HepG2 (cell line): ENCODE results near the gene TTC23L. TPM values are rescaled to one million over a fixed set of nuclear protein-coding genes. Genes with fewer than 3 reads are reported as not detected.

Experiments used
- ATAC-seq: fragments of 200-7000 bp; cut with Tn5 transposase; 3 replicates; pipeline ENCODE4 v1.9.1; 2020; ENCODE audit warnings: mild to moderate bottlenecking, moderate library complexity
- BruUV-seq: library from RNA; stranded (reverse); fragments of 400-500 nt; replicated peaks from 2 replicates; lab custom pipeline; 2021; lab: Mats Ljungman, UMichigan
- CTCF ChIA-PET: fragments of 300-600 bp; formaldehyde crosslinking; extraction: SDS; loops from one replicate; lab custom pipeline; 2021; ENCODE audit warnings: low total read pairs, inconsistent platforms, low intra/inter-chr PET ratio; lab: Yijun Ruan, JAX
- POLR2A ChIA-PET: fragments of 350-600 bp; sonication (Branson Sonifier 250); formaldehyde crosslinking; loops from one replicate; lab custom pipeline; 2020; ENCODE audit warnings: antibody characterized with exemption, inconsistent platforms; lab: Yijun Ruan, JAX
- DNase-seq: peaks from one replicate; pipeline ENCODE4 v3.0.0-alpha.2; 2015; ENCODE audit warnings: low spot score
- FAIRE-seq: peaks from 3 replicates; lab custom pipeline; 2011; peaks lifted over from hg19 to GRCh38; lab: Jason Lieb, UNC
- H2AFZ ChIP-seq: one replicate; pipeline ENCODE4 v1.6.1; 2011; ENCODE audit warnings: low read length, inconsistent platforms
- H3K27ac ChIP-seq: fragments of 300-600 bp; 3 replicates; pipeline ENCODE4 v1.8.0; 2011; ENCODE audit warnings: mixed run types, mild to moderate bottlenecking, mixed read lengths, low read length, inconsistent platforms; ENCODE audit not compliant: insufficient read depth; ENCODE audit errors: extremely low read length
- H3K27me3 ChIP-seq, 2 experiments: fragments of 200-600 bp in 1 of 2; 2 replicates in 1 of 2; 3 replicates in 1 of 2; pipeline versions ENCODE4 v1.6.0 to v1.8.0; 2011; ENCODE audit warnings: low read length in 2 of 2, mild to moderate bottlenecking in 2 of 2, moderate library complexity in 2 of 2, inconsistent platforms in 1 of 2; ENCODE audit not compliant: insufficient read depth in 2 of 2, control insufficient read depth in 1 of 2
- H3K36me3 ChIP-seq, 2 experiments: fragments of 200-600 bp in 1 of 2; replicated peaks in 1 of 2; 2 replicates in 1 of 2; 3 replicates in 1 of 2; pipeline versions ENCODE4 v1.5.1 to v1.8.0; 2011; ENCODE audit warnings: low read length in 2 of 2, inconsistent platforms in 1 of 2; ENCODE audit not compliant: insufficient read depth in 2 of 2, control insufficient read depth in 1 of 2
- H3K4me1 ChIP-seq: 2 replicates; pipeline ENCODE4 v1.5.1; 2012; ENCODE audit warnings: low read length, inconsistent platforms; ENCODE audit not compliant: insufficient read depth
- H3K4me2 ChIP-seq: 2 replicates; pipeline ENCODE4 v1.6.0; 2011; ENCODE audit warnings: low read depth, low read length, inconsistent platforms
- H3K4me3 ChIP-seq, 3 experiments: fragments of 200-600 bp in 1 of 3; sonication (generic), shearing (Covaris generic) in 1 of 3; replicated peaks in 1 of 3; 2 replicates each; pipeline ENCODE4 v1.5.1; 2011 to 2016; ENCODE audit warnings: low read length in 3 of 3, inconsistent platforms in 2 of 3, low read depth in 2 of 3, mild to moderate bottlenecking in 2 of 3, control low read depth in 1 of 3, mixed read lengths in 1 of 3; ENCODE audit not compliant: insufficient read depth in 1 of 3
- H3K79me2 ChIP-seq: one replicate; pipeline ENCODE4 v1.6.1; 2011; ENCODE audit warnings: low read length, inconsistent platforms; ENCODE audit not compliant: insufficient read depth
- H3K9ac ChIP-seq: 2 replicates; pipeline ENCODE4 v1.6.0; 2011; ENCODE audit warnings: mild to moderate bottlenecking, low read depth, low read length, inconsistent platforms; ENCODE audit not compliant: insufficient read depth
- H3K9me3 ChIP-seq: 2 replicates; pipeline ENCODE4 v1.5.1; 2012; ENCODE audit warnings: mild to moderate bottlenecking, low read length
- H4K20me1 ChIP-seq: 2 replicates; pipeline ENCODE4 v1.6.0; 2011; ENCODE audit warnings: inconsistent platforms, mild to moderate bottlenecking, low read length, moderate library complexity; ENCODE audit not compliant: insufficient read depth
- GTF3A ChIP-seq: sonication (generic); formaldehyde crosslinking; conservative IDR thresholded peaks from 2 replicates; pipeline ENCODE4 v1.4.0; 2020; ENCODE audit warnings: mild to moderate bottlenecking, missing genetic modification reagents
- HNF4A ChIP-seq: sonication (generic); formaldehyde crosslinking; IDR thresholded peaks from 2 replicates; pipeline ENCODE4 v1.4.0; 2020; ENCODE audit warnings: missing genetic modification reagents
- HNRNPK ChIP-seq: fragments of 200-400 bp; formaldehyde crosslinking; IDR thresholded peaks from 2 replicates; pipeline ENCODE4 v1.6.1; 2018; ENCODE audit warnings: low read length, low read depth, moderate library complexity, mild to moderate bottlenecking; ENCODE audit not compliant: poor library complexity, severe bottlenecking
- HNRNPLL ChIP-seq: fragments of 200-400 bp; formaldehyde crosslinking; IDR thresholded peaks from 2 replicates; pipeline ENCODE4 v1.6.1; 2017; ENCODE audit warnings: mild to moderate bottlenecking, low read depth, low read length; ENCODE audit not compliant: poor library complexity, severe bottlenecking
- MAFF ChIP-seq: IDR thresholded peaks from 2 replicates; pipeline ENCODE4 v1.6.1; 2011; ENCODE audit warnings: low read depth, low read length, improper control_type of control experiment
- MAFK ChIP-seq, 2 experiments: IDR thresholded peaks in 1 of 2; conservative IDR thresholded peaks in 1 of 2; 2 replicates each; pipeline ENCODE4 v1.6.1; 2011; ENCODE audit warnings: improper control_type of control experiment in 2 of 2, low read length in 2 of 2
- NR2C2 ChIP-seq: sonication (generic); formaldehyde crosslinking; IDR thresholded peaks from 2 replicates; pipeline ENCODE4 v1.4.0; 2020; ENCODE audit warnings: missing genetic modification reagents, mild to moderate bottlenecking, moderate library complexity, borderline replicate concordance
- NR3C1 ChIP-seq: sonication (generic); formaldehyde crosslinking; IDR thresholded peaks from 2 replicates; pipeline ENCODE4 v1.4.0; 2020; ENCODE audit warnings: missing genetic modification reagents
- PHF21A ChIP-seq: sonication (generic); formaldehyde crosslinking; IDR thresholded peaks from 2 replicates; pipeline ENCODE4 v1.5.0; 2020; ENCODE audit warnings: mild to moderate bottlenecking, missing genetic modification reagents
- RAD51 ChIP-seq: fragments of 450-650 bp; IDR thresholded peaks from 2 replicates; pipeline ENCODE4 v1.6.1; 2016; ENCODE audit warnings: borderline replicate concordance
- ZFAT ChIP-seq: sonication (generic); formaldehyde crosslinking; conservative IDR thresholded peaks from 2 replicates; pipeline ENCODE4 v1.8.1; 2023; ENCODE audit warnings: missing genetic modification reagents, inconsistent platforms
- ZNF121 ChIP-seq: sonication (generic); formaldehyde crosslinking; IDR thresholded peaks from 2 replicates; pipeline ENCODE4 v1.5.0; 2020; ENCODE audit warnings: mild to moderate bottlenecking, missing genetic modification reagents
- ZNF235 ChIP-seq: sonication (generic); formaldehyde crosslinking; IDR thresholded peaks from 2 replicates; pipeline ENCODE4 v1.8.1; 2023; ENCODE audit warnings: mild to moderate bottlenecking, missing genetic modification reagents, borderline replicate concordance
- ZNF761 ChIP-seq: sonication (generic); formaldehyde crosslinking; conservative IDR thresholded peaks from 2 replicates; pipeline ENCODE4 v1.4.0; 2020; ENCODE audit warnings: mild to moderate bottlenecking, missing genetic modification reagents
- ZNF792 ChIP-seq: IDR thresholded peaks from 2 replicates; pipeline ENCODE4 v1.6.1; 2016
- WGBS: methylation state at CpG from one replicate; pipeline ENCODE4 v1.1.6; 2017; ENCODE audit warnings: low lambda C conversion rate; 5-methylcytosine and 5-hydroxymethylcytosine counted together
- in situ Hi-C: cut with HindIII; loops from 2 replicates; pipeline ENCODE4 v1.10.0; 2017; ENCODE audit warnings: low pct_unique_long_range_greater_than_20kb; ENCODE audit not compliant: extremely low pct_ligation_motif_present
- intact Hi-C: fragments of 100-400 bp; cut with micrococcal nuclease; formaldehyde crosslinking; loops from one replicate; pipeline ENCODE4 v1.10.0; 2022; ENCODE audit not compliant: unreplicated experiment
- polyA plus RNA-seq, 8 experiments: library from polyadenylated mRNA; depleted of rRNA in 3 of 8; stranded (reverse) in 7 of 8; unstranded in 1 of 8; fragments of >200 nt; fragmentation: Illumina TruSeq in 4 of 8; extraction: Trizol in 4 of 8; gene quantifications; 2 replicates each; pipeline versions ENCODE4 v1.2.1 to v1.2.3, GENCODE V29; 2011 to 2016; ENCODE audit warnings: low read depth in 4 of 8, missing spikeins in 1 of 8, mixed read lengths in 1 of 8; ENCODE audit not compliant: insufficient read depth in 1 of 8
- total RNA-seq, 5 experiments: library from RNA; depleted of rRNA; stranded (reverse); fragments of >200 nt; fragmentation: Illumina TruSeq; extraction: Trizol; gene quantifications; 2 replicates each; pipeline ENCODE4 v1.2.3, GENCODE V29; 2016; ENCODE audit warnings: low read depth in 1 of 5
- TF ChIP-seq, protein P1 (sequence below), 2 experiments: fragments of 450-650 bp in 1 of 2; sonication (generic) in 1 of 2; formaldehyde crosslinking in 1 of 2; IDR thresholded peaks; 2 replicates each; pipeline versions ENCODE4 v1.6.1 to v1.8.0; 2016 to 2022; ENCODE audit warnings: antibody characterized with exemption in 1 of 2, mild to moderate bottlenecking in 1 of 2, missing genetic modification reagents in 1 of 2

The TTC23L gene
- total and polyA plus RNA-seq, 2 of the 13 experiments (the other 11 are each of a cell fraction or from before 2014, with no cell fraction given), result 0.37 to 1.4 TPM

GRCh38 chr5:34932947-34933346, 94.0 kb downstream of the TTC23L start:
- ChIA-PET POLR2A (no interaction called here), CTCF (no interaction called here)
- H3K79me2 ChIP-seq, result peaks cover 41% of the 10 kb centered on the region
- H3K4me2 ChIP-seq, result no peak overlapping the region
- no peak overlapping the region for H2AFZ ChIP-seq
- in situ Hi-C loops (no loop called here), intact Hi-C loops (no loop called here)
- no peaks in the 10 kb centered on the region for H4K20me1 ChIP-seq
- peaks cover 19% of the 10 kb centered on the region for H3K4me1 ChIP-seq
- ATAC-seq (no peak), DNase-seq (no peak), FAIRE-seq (no peak)
- 94% methylated on average over 2 of the region's 2 CpGs for WGBS
- BruUV-seq, result no TSS peak
- H3K27me3 ChIP-seq, result no peaks in the 10 kb centered on the region; a peak in 1 of 5 replicates
- H3K9me3 ChIP-seq, result no peaks in the 10 kb centered on the region
- peaks cover 5 to 26% of the 10 kb centered on the region in 2 experiments; a peak in 3 of 5 replicates for H3K36me3 ChIP-seq
- no peak overlapping the region for H3K9ac ChIP-seq
- no peak overlapping the region for H3K27ac ChIP-seq
- TF ChIP-seq ZNF761 (CRISPR knock-in tag) (no peak), NR3C1 (CRISPR knock-in tag) (no peak), PHF21A (no peak), ZFAT (CRISPR knock-in tag) (no peak), HNRNPLL (no peak), NR2C2 (CRISPR knock-in tag) (no peak), RAD51 (no peak), ZNF792 (CRISPR knock-in tag) (no peak), HNRNPK (no peak), ZNF235 (CRISPR knock-in tag) (no peak), MAFF (peak; percentile 2; the same call in 1 of the 2 replicates), HNF4A (no peak), GTF3A (CRISPR knock-in tag) (no peak), ZNF121 (CRISPR knock-in tag) (no peak), MAFK (conservative IDR thresholded peaks at IDR 0.05 in 1 of 2, IDR thresholded peaks at IDR 0.05 in 1 of 2; ENCODE audit: low read length in 2 of 2) (peak in 1 of 2 experiments; percentile 55; a peak in 2 of 4 replicates)
- TF ChIP-seq, protein P1, sequence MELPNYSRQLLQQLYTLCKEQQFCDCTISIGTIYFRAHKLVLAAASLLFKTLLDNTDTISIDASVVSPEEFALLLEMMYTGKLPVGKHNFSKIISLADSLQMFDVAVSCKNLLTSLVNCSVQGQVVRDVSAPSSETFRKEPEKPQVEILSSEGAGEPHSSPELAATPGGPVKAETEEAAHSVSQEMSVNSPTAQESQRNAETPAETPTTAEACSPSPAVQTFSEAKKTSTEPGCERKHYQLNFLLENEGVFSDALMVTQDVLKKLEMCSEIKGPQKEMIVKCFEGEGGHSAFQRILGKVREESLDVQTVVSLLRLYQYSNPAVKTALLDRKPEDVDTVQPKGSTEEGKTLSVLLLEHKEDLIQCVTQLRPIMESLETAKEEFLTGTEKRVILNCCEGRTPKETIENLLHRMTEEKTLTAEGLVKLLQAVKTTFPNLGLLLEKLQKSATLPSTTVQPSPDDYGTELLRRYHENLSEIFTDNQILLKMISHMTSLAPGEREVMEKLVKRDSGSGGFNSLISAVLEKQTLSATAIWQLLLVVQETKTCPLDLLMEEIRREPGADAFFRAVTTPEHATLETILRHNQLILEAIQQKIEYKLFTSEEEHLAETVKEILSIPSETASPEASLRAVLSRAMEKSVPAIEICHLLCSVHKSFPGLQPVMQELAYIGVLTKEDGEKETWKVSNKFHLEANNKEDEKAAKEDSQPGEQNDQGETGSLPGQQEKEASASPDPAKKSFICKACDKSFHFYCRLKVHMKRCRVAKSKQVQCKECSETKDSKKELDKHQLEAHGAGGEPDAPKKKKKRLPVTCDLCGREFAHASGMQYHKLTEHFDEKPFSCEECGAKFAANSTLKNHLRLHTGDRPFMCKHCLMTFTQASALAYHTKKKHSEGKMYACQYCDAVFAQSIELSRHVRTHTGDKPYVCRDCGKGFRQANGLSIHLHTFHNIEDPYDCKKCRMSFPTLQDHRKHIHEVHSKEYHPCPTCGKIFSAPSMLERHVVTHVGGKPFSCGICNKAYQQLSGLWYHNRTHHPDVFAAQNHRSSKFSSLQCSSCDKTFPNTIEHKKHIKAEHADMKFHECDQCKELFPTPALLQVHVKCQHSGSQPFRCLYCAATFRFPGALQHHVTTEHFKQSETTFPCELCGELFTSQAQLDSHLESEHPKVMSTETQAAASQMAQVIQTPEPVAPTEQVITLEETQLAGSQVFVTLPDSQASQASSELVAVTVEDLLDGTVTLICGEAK (IDR thresholded peaks at IDR 0.05), result no peak
- TF ChIP-seq, protein P1 (CRISPR knock-in tag; IDR thresholded peaks at IDR 0.05), result no peak
- no peak overlapping the region for H3K4me3 ChIP-seq
